ENCODE data around the gene HK1.

DNA sequence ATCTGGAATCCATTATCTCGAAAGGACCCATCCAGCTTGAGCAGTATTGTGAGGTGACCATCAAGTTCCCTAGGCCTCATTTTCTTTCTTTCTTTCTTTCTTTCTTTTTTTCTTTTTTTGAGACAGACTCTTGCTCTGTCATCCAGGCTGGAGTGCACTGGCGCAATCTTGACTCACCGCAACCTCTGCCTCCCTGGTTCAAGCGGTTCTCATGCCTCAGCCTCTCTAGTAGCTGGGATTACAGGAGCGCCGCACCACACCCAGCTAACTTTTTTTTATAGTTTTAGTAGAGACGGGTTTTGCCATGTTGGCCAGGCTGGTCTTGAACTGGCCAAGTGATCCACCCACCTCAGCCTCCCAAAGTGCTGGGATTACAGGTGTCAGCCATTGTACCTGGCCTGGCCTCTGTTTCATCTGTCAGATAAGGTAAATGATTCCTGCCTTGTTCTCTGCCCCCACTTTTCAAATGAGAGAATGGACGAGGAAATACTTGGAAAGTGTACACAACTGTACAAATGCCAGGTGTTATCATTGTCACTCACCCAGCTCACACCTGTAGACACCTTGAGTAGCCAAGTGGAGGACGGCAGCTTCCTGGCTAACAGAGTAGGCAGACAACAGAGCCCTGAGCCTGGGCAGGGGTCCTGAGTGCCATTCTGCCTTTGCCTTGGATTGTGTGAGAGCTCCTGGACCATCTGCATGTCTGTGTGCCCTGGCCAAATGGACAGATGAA, 54.1 kb downstream of the HK1 start:
- no peak for TF ChIP-seq CTCF (IDR thresholded peaks at IDR 0.05)
- no peak for TF ChIP-seq POLR2A (IDR thresholded peaks at IDR 0.05)
- no peak for TF ChIP-seq POLR2AphosphoS5 (IDR thresholded peaks at IDR 0.05)

Measured in suprapubic skin (tissue), 4 donors.